LNCaP clone FGC (cell line): Measurements from ENCODE around the gene PDE3B.
A peak's percentile ranks its signal among the peaks of the same experiment; 100 is the strongest.
"Not testable (repeated sequence)": the region's sequence is repeated elsewhere in the genome, so short reads cannot be mapped to it uniquely, and the experiment has no call there.

ENCODE experiments used
- DNase-seq: peaks from one replicate; pipeline ENCODE4 v3.0.0-alpha.2; 2011; ENCODE audit warnings: low read depth
- H3K4me3 ChIP-seq: 2 replicates; pipeline ENCODE4 v1.5.1; 2011; ENCODE audit warnings: mild to moderate bottlenecking, low read depth, low read length, control low read depth
- TF ChIP-seq, protein P1 (sequence below): IDR thresholded peaks from 2 replicates; pipeline ENCODE4 v1.5.1; 2012; ENCODE audit warnings: mild to moderate bottlenecking; ENCODE audit not compliant: control insufficient read depth, insufficient read depth; ENCODE audit errors: extremely low read depth

The PDE3B gene

DNA sequence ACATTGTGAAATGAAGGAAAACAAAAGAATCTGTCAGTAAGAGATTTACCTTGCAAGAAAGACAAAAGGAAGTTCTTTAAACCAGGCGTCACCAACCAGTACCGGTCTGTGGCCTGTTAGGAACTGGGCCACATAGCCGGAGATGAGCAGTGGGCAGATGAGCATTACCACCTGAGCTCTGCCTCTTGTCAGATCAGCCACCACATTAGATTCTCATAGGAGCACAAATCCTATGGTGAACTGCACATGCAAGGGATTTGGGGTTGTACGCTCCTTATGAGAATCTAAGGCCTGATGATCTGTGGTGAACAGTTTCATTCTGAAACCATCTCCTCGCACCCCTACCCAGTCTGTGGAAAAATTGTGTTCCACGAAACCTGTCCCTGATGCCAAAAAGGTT lies 140.2 kb downstream of the PDE3B start:
- no peak overlapping the region for H3K4me3 ChIP-seq
- no peak for DNase-seq
- TF ChIP-seq, protein P1, sequence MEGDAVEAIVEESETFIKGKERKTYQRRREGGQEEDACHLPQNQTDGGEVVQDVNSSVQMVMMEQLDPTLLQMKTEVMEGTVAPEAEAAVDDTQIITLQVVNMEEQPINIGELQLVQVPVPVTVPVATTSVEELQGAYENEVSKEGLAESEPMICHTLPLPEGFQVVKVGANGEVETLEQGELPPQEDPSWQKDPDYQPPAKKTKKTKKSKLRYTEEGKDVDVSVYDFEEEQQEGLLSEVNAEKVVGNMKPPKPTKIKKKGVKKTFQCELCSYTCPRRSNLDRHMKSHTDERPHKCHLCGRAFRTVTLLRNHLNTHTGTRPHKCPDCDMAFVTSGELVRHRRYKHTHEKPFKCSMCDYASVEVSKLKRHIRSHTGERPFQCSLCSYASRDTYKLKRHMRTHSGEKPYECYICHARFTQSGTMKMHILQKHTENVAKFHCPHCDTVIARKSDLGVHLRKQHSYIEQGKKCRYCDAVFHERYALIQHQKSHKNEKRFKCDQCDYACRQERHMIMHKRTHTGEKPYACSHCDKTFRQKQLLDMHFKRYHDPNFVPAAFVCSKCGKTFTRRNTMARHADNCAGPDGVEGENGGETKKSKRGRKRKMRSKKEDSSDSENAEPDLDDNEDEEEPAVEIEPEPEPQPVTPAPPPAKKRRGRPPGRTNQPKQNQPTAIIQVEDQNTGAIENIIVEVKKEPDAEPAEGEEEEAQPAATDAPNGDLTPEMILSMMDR = no peak

DNA sequence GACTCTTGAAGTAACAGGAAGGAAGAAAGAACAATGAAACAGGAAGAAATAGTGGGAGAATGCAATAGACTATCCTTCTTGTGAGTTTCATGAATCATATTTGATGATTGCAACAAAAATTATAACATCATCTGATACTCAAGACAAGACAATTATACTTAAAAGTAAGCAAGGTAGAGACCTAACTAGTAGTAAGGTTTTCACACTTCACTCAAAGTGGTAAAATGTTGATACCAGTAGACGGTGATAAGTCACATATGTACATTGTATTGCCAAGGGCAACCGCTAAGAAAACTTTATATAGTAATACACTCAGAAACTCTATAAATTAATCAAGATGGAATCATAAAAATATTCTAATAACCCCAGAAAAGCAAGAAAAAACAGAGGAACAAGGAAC lies 140.6 kb downstream of the PDE3B start:
- H3K4me3 ChIP-seq = no peak overlapping the region
- DNase-seq = no peak
- TF ChIP-seq, protein P1 = no peak

DNA sequence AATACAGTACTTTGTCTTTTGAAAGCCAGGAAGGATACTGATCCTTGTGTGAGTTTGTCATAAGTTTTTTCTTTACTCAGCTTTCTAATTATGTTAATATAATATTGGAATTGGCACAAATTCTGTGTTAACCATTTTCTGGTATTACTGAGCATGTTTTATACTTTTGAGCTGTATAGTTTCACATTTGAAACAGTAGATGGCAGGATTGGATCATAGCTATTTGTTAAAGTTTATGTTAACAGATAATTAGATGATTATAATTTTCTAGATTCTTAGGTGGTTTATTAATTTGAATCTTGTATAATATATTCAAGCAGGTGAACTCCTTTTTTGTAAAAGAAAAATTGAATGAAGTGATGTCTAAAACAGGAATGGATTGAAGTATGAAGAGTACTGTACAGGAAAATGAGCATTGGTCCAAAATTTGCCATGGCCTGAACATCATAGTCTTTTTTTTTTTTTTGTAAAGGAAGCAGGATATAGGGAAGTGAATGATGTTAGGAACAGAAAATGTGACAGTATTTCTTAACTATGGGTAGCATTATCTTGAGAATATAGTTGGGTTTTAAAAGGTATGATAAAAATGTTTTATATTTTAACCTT lies 146.4 kb downstream of the PDE3B start:
- TF ChIP-seq, protein P1 = peak; percentile 57
- DNase-seq = no peak

DNA sequence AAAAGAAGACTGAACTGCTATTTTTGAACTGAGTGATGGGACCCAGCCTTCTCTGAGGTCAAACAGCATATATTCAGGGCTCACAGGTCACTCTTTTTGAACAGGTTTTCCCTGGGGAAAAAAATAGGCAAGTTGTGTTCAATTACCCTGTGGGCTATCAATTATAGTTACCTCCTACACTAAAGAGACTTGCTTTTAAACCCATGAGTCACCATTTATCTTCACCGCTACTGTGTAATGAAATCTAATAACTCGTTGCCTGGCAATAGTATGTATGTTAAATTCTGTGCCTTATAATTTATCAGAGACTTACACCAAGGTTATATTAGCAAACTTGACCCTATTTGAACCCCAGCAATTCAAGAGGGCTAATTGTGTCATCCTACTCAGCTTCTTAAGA lies 149.9 kb downstream of the PDE3B start:
- DNase-seq = no peak
- TF ChIP-seq, protein P1 = no peak
- H3K4me3 ChIP-seq = no peak overlapping the region

More for the DNA sequence above, 146.4 kb downstream of the PDE3B start:
- H3K4me3 ChIP-seq = no peak overlapping the region

DNA sequence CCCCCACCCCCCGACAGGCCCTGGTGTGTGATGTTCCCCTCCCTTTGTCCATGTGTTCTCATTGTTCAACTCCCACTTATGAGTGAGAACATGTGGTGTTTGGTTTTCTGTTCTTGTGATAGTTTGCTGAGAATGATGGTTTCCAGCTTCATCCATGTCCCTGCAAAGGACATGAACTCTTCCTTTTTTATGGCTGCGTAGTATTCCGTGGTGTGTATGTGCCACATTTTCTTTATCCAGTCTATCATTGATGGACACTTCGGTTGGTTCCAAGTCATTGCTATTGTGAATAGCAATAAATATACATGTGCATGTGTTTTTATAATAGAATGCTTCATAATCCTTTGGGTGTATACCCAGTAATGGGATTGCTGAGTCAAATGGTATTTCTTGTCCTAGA lies 152.4 kb downstream of the PDE3B start:
- not testable (repeated sequence) for H3K4me3 ChIP-seq

DNA sequence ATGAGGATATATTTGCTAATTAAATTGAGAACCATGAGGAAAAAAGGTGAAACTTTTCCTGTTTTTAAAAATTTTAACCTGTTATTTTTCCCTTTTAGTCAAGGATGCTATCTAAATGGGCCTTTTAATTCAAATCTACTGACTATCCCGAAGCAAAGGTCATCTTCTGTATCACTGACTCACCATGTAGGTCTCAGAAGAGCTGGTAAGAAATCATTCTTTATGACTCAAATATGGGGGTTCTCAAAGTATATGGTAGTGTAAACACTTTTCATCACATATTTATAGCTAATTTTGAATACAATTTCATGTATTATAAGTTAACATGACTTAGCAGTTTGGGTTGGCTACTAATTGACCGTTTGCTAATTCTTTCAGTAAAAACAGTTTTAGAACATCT lies 160.2 kb downstream of the PDE3B start:
- no peak for DNase-seq
- no peak overlapping the region for H3K4me3 ChIP-seq
- TF ChIP-seq, protein P1 = no peak

More for the DNA sequence above, 152.4 kb downstream of the PDE3B start:
- not testable (repeated sequence) for DNase-seq

DNA sequence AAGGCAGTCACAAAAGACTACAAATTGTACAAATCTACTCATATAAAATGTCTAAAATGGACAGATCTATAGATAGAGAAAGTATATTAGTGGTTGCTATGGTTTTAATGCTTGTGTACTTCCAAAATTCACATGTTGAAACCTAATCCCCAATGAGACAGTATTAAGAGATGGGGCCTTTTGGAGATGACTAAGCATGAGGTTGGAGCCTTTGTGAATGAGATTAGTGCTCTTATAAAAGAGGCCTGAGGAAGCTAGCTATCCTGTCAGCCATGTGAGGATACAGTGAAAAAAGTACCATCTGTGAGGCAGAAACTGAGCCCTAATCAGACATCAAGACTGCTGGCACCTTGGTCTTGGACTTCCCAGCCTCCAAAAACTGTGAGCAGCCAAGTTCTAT lies 165.9 kb downstream of the PDE3B start:
- DNase-seq = no peak
- no peak overlapping the region for H3K4me3 ChIP-seq
- TF ChIP-seq, protein P1 = no peak
